IMR-90 (cell line): ENCODE measurements around the gene GNA14. TPM values are rescaled to one million over a fixed set of nuclear protein-coding genes. Genes with fewer than 3 reads are reported as not detected.

Experiments
- ATAC-seq: fragments of 200-7000 bp; cut with Tn5 transposase; 2 replicates; pipeline ENCODE4 v1.9.1; 2020; ENCODE audit warnings: low read depth, mild to moderate bottlenecking, moderate library complexity
- BruUV-seq: library from RNA; stranded (reverse); fragments of 400-500 nt; replicated peaks from 2 replicates; lab custom pipeline; 2021; lab: Mats Ljungman, UMichigan
- CTCF ChIA-PET: fragments of 300-600 bp; formaldehyde crosslinking; extraction: SDS; loops from one replicate; lab custom pipeline; 2021; ENCODE audit warnings: antibody characterized with exemption; lab: Yijun Ruan, JAX
- POLR2A ChIA-PET: fragments of 300-600 bp; sonication (Branson Sonifier 250); formaldehyde crosslinking; loops from one replicate; lab custom pipeline; 2022; ENCODE audit warnings: antibody characterized with exemption; ENCODE audit not compliant: unreplicated experiment; lab: Charles Lee
- DNase-seq: peaks from one replicate; pipeline ENCODE4 v3.0.0; 2013
- H2AFZ ChIP-seq: replicated peaks from 2 replicates; pipeline ENCODE3; 2013; ENCODE audit warnings: low read length, mild to moderate bottlenecking; ENCODE audit not compliant: poor library complexity
- H2AK5ac ChIP-seq: 2 replicates; pipeline ENCODE4 v1.6.1; 2013; ENCODE audit warnings: low read depth, low read length, inconsistent platforms
- H2AK9ac ChIP-seq: replicated peaks from 2 replicates; pipeline ENCODE3; 2013; ENCODE audit warnings: mild to moderate bottlenecking, low read depth, low read length, moderate library complexity; ENCODE audit not compliant: poor library complexity
- H2BK120ac ChIP-seq: 2 replicates; pipeline ENCODE4 v1.6.1; 2013; ENCODE audit warnings: low read depth, low read length, inconsistent platforms
- H2BK15ac ChIP-seq: 3 replicates; pipeline ENCODE4 v1.6.1; 2013; ENCODE audit warnings: low read depth, low read length, inconsistent platforms
- H2BK20ac ChIP-seq: 2 replicates; pipeline ENCODE4 v1.6.1; 2013; ENCODE audit warnings: low read depth, mild to moderate bottlenecking, inconsistent platforms, low read length, moderate library complexity
- H2BK5ac ChIP-seq: 2 replicates; pipeline ENCODE4 v1.6.1; 2013; ENCODE audit warnings: mild to moderate bottlenecking, low read depth, low read length, inconsistent platforms; ENCODE audit not compliant: poor library complexity, severe bottlenecking
- H3K14ac ChIP-seq: replicated peaks from 2 replicates; pipeline ENCODE4 v1.6.1; 2013; ENCODE audit warnings: low read depth, low read length, inconsistent platforms
- H3K18ac ChIP-seq: 2 replicates; pipeline ENCODE4 v1.6.1; 2013; ENCODE audit warnings: low read depth, low read length, control low read depth
- H3K23ac ChIP-seq: 2 replicates; pipeline ENCODE4 v1.6.1; 2013; ENCODE audit warnings: low read depth, low read length, inconsistent platforms
- H3K27ac ChIP-seq: 2 replicates; pipeline ENCODE4 v1.5.1; 2013; ENCODE audit warnings: mild to moderate bottlenecking, control low read depth, low read length; ENCODE audit not compliant: insufficient read depth
- H3K27me3 ChIP-seq: 2 replicates; pipeline ENCODE4 v1.6.1; 2013; ENCODE audit warnings: low read length; ENCODE audit not compliant: control insufficient read depth, insufficient read depth
- H3K36me3 ChIP-seq: 2 replicates; pipeline ENCODE4 v1.6.1; 2013; ENCODE audit warnings: low read length, mixed read lengths; ENCODE audit not compliant: control insufficient read depth, insufficient read depth
- H3K4ac ChIP-seq: 2 replicates; pipeline ENCODE4 v1.6.1; 2013; ENCODE audit warnings: low read depth, low read length, inconsistent platforms
- H3K4me1 ChIP-seq: 2 replicates; pipeline ENCODE4 v1.6.1; 2013; ENCODE audit warnings: low read length, mixed read lengths; ENCODE audit not compliant: control insufficient read depth, insufficient read depth
- H3K4me2 ChIP-seq: 2 replicates; pipeline ENCODE4 v1.6.1; 2013; ENCODE audit warnings: low read depth, mild to moderate bottlenecking, control low read depth, low read length, moderate library complexity
- H3K4me3 ChIP-seq: 2 replicates; pipeline ENCODE4 v1.5.1; 2013; ENCODE audit warnings: low read depth, mild to moderate bottlenecking, control low read depth, low read length, moderate library complexity; ENCODE audit not compliant: insufficient read depth
- H3K56ac ChIP-seq: 2 replicates; pipeline ENCODE4 v1.6.1; 2013; ENCODE audit warnings: low read length, inconsistent platforms; ENCODE audit not compliant: insufficient read depth; ENCODE audit errors: extremely low read depth
- H3K79me1 ChIP-seq, 2 experiments: 2 replicates each; pipeline ENCODE4 v1.6.1; 2013; ENCODE audit warnings: low read length in 2 of 2, inconsistent platforms in 1 of 2, low read depth in 1 of 2
- H3K9ac ChIP-seq: 2 replicates; pipeline ENCODE4 v1.6.1; 2013; ENCODE audit warnings: low read depth, low read length, control low read depth
- H3K9me1 ChIP-seq: 2 replicates; pipeline ENCODE4 v1.6.1; 2013; ENCODE audit warnings: low read length, inconsistent platforms; ENCODE audit not compliant: insufficient read depth
- H3K9me3 ChIP-seq: 2 replicates; pipeline ENCODE4 v1.6.1; 2013; ENCODE audit warnings: low read length; ENCODE audit not compliant: control insufficient read depth, insufficient read depth
- H4K20me1 ChIP-seq: 2 replicates; pipeline ENCODE4 v1.6.1; 2013; ENCODE audit warnings: low read length, inconsistent platforms; ENCODE audit not compliant: insufficient read depth
- H4K5ac ChIP-seq: 2 replicates; pipeline ENCODE4 v1.6.1; 2013; ENCODE audit warnings: mild to moderate bottlenecking, low read depth, low read length, control low read depth
- H4K8ac ChIP-seq, 2 experiments: 2 replicates each; pipeline ENCODE4 v1.6.1; 2013; ENCODE audit warnings: low read depth in 2 of 2, low read length in 2 of 2, control low read depth in 1 of 2, inconsistent platforms in 1 of 2
- H4K91ac ChIP-seq: 2 replicates; pipeline ENCODE4 v1.6.1; 2013; ENCODE audit warnings: low read depth, low read length, inconsistent platforms; ENCODE audit not compliant: insufficient read depth
- CHD1 ChIP-seq: IDR thresholded peaks from 2 replicates; pipeline ENCODE4 v1.6.1; 2012; ENCODE audit warnings: low read depth, low read length, improper control_type of control experiment
- CTCF ChIP-seq: conservative IDR thresholded peaks from 2 replicates; pipeline ENCODE4 v1.5.1; 2012; ENCODE audit warnings: mild to moderate bottlenecking, low read depth, low read length, improper control_type of control experiment
- ELK1 ChIP-seq: fragments of 150-350 bp; IDR thresholded peaks from 2 replicates; pipeline ENCODE4 v1.6.1; 2016; ENCODE audit warnings: low read depth, mild to moderate bottlenecking, low read length, moderate library complexity, borderline replicate concordance
- FOS ChIP-seq: fragments of 150-350 bp; IDR thresholded peaks from 2 replicates; pipeline ENCODE4 v1.6.1; 2016; ENCODE audit warnings: low read depth, low read length
- MAZ ChIP-seq: IDR thresholded peaks from 2 replicates; pipeline ENCODE4 v1.6.1; 2012; ENCODE audit warnings: low read depth, mild to moderate bottlenecking, low read length, improper control_type of control experiment, moderate library complexity, borderline replicate concordance
- MXI1 ChIP-seq: IDR thresholded peaks from 2 replicates; pipeline ENCODE4 v1.6.1; 2012; ENCODE audit warnings: low read depth, mild to moderate bottlenecking, low read length, moderate library complexity, borderline replicate concordance
- POLR2A ChIP-seq: IDR thresholded peaks from 2 replicates; pipeline ENCODE4 v1.6.1; 2012; ENCODE audit warnings: mild to moderate bottlenecking, low read depth, low read length
- RCOR1 ChIP-seq: IDR thresholded peaks from 2 replicates; pipeline ENCODE4 v1.6.1; 2012; ENCODE audit warnings: mild to moderate bottlenecking, low read length, improper control_type of control experiment; ENCODE audit not compliant: insufficient replicate concordance
- RFX5 ChIP-seq: IDR thresholded peaks from 2 replicates; pipeline ENCODE4 v1.8.0; 2012; ENCODE audit warnings: low read depth, mild to moderate bottlenecking, low read length, moderate library complexity
- USF2 ChIP-seq: fragments of 150-350 bp; IDR thresholded peaks from 2 replicates; pipeline ENCODE4 v1.6.1; 2017; ENCODE audit warnings: mild to moderate bottlenecking, antibody characterized with exemption, low read length, low read depth
- WGBS, 2 experiments: methylation state at CpG; one replicate each; pipeline versions ENCODE4 v1.1.5 to v1.1.7; 2013; ENCODE audit warnings: missing lambda C conversion rate in 2 of 2; ENCODE audit not compliant: insufficient read length in 1 of 2; ENCODE audit errors: extremely low coverage in 2 of 2; 5-methylcytosine and 5-hydroxymethylcytosine counted together
- dilution Hi-C: fragments of 300-500 bp; cut with HindIII; formaldehyde crosslinking; loops from one replicate; pipeline ENCODE4 v1.14.3; 2018; ENCODE audit warnings: low sequenced_read_pairs; ENCODE audit not compliant: unreplicated experiment
- in situ Hi-C: fragments of 300-500 bp; cut with MboI; formaldehyde crosslinking; loops from 3 replicates; pipeline ENCODE4 v1.14.3; 2019; ENCODE audit warnings: low sequenced_read_pairs, inconsistent platforms, mixed read lengths
- intact Hi-C: fragments of 100-400 bp; cut with micrococcal nuclease; formaldehyde crosslinking; loops from 2 replicates; pipeline ENCODE4 v1.10.0; 2022
- polyA plus RNA-seq, 3 experiments: library from polyadenylated mRNA; depleted of rRNA; stranded (reverse); fragments of >200 nt; gene quantifications; 2 replicates each; pipeline ENCODE4 v1.2.3, GENCODE V29; 2012; ENCODE audit warnings: low replicate concordance in 1 of 3
- total RNA-seq: library from RNA; depleted of rRNA; stranded (reverse); fragments of >200 nt; gene quantifications from 2 replicates; pipeline ENCODE4 v1.2.3, GENCODE V29; 2012

GNA14 gene
- total and polyA plus RNA-seq, 2 of the 4 experiments (the other 2 are of a cell fraction), result under 0.01 to 0.03 TPM

- in situ Hi-C loops, result no loop called here
- no peaks in the 10 kb centered on the region for H3K4me1 ChIP-seq
- no peak overlapping the region for H2BK5ac ChIP-seq
- TF ChIP-seq MAZ, result no peak
- no peak for TF ChIP-seq CHD1
- TF ChIP-seq RFX5, result no peak
- no peak for TF ChIP-seq POLR2A
- no peak for TF ChIP-seq ELK1
- TF ChIP-seq FOS, result no peak
- no peak for TF ChIP-seq MXI1
- TF ChIP-seq RCOR1, result no peak
- no peak for TF ChIP-seq USF2
- TF ChIP-seq CTCF, result no peak
- no peak overlapping the region for H2AK9ac ChIP-seq
- dilution Hi-C loops, result no loop called here
- no CpG with 5 or more reads among the region's 2 CpGs for WGBS, 2 experiments
- no peaks in the 10 kb centered on the region for H3K36me3 ChIP-seq
- POLR2A ChIA-PET, result no interaction called here
- no peak overlapping the region for H2AK5ac ChIP-seq
- H3K79me1 ChIP-seq, result no peaks in the 10 kb centered on the region
- H3K9me3 ChIP-seq, result no peaks in the 10 kb centered on the region
- no peak overlapping the region for H2BK120ac ChIP-seq
- ATAC-seq (no peak), DNase-seq (no peak)
- no peak overlapping the region for H3K56ac ChIP-seq
- BruUV-seq, result no TSS peak
- H3K23ac ChIP-seq, result no peak overlapping the region
- H4K8ac ChIP-seq, result no peak overlapping the region
- no peak overlapping the region for H3K9ac ChIP-seq
- no peak overlapping the region for H2AFZ ChIP-seq
- intact Hi-C loops, result no loop called here
- H4K91ac ChIP-seq, result no peak overlapping the region
- no peaks in the 10 kb centered on the region for H3K9me1 ChIP-seq
- H3K27me3 ChIP-seq, result no peaks in the 10 kb centered on the region
- no peak overlapping the region for H2BK15ac ChIP-seq
- H4K5ac ChIP-seq, result no peak overlapping the region
- no peak overlapping the region for H2BK20ac ChIP-seq
- H3K14ac ChIP-seq, result no peak overlapping the region
- H3K4me3 ChIP-seq, result no peak overlapping the region
- H4K20me1 ChIP-seq, result no peaks in the 10 kb centered on the region
- no peak overlapping the region for H3K4ac ChIP-seq
- no peak overlapping the region for H3K18ac ChIP-seq
- H3K4me2 ChIP-seq, result no peak overlapping the region
- H3K27ac ChIP-seq, result no peak overlapping the region
- CTCF ChIA-PET, result no interaction called here
These were observed 124.2 kb downstream of the GNA14 start for GRCh38 chr9:77523891-77524290.
